Pancreas (tissue), 10 donors: ENCODE results near the gene TATDN2. TPM values are rescaled to one million over a fixed set of nuclear protein-coding genes. Genes with fewer than 3 reads are reported as not detected.
A peak's percentile ranks its signal among the peaks of the same experiment; 100 is the strongest.

Experiments used
- ATAC-seq, 4 donors: fragments of 200-7000 bp; cut with Tn5 transposase; one replicate each; pipeline versions ENCODE4 v1.8.0 to v1.9.1; 2020; ENCODE audit warnings: mild to moderate bottlenecking in 4 of 4, moderate library complexity in 4 of 4
- DNase-seq, 6 donors: peaks; one replicate each; pipeline ENCODE4 v3.0.0-alpha.2; 2020
- FAIRE-seq: peaks from 2 replicates; lab custom pipeline; 2012; peaks lifted over from hg19 to GRCh38; lab: Jason Lieb, UNC
- H3K27ac ChIP-seq, 4 donors: fragments of 200-600 bp; sonication (generic); 1 replicate in 3 of 4; 2 replicates in 1 of 4; pipeline versions ENCODE4 v1.5.0 to v1.8.0; 2020
- H3K27me3 ChIP-seq, 4 donors: fragments of 200-600 bp; one replicate each; pipeline ENCODE4 v1.8.0; 2021
- H3K36me3 ChIP-seq, 3 donors: fragments of 200-600 bp; sonication (generic) in 1 of 3; one replicate each; pipeline versions ENCODE4 v1.5.0 to v1.8.0; 2020 to 2021
- H3K4me1 ChIP-seq, 3 donors: fragments of 200-600 bp; one replicate each; pipeline ENCODE4 v1.8.0; 2021
- H3K4me3 ChIP-seq, 4 donors: fragments of 200-600 bp; sonication (generic) in 2 of 4; one replicate each; pipeline versions ENCODE4 v1.5.0 to v1.8.0; 2020 to 2021
- H3K9me3 ChIP-seq, 4 donors: fragments of 200-600 bp; one replicate each; pipeline ENCODE4 v1.8.0; 2021
- CTCF ChIP-seq, 4 donors: fragments of 200-600 bp; sonication (generic) in 3 of 4; IDR thresholded peaks; one replicate each; pipeline versions ENCODE4 v1.5.0 to v1.8.0; 2021; ENCODE audit warnings: antibody characterized with exemption in 4 of 4
- WGBS, 2 donors: extraction: QIAGEN DNeasy Blood & Tissue Kit; methylation state at CpG; one replicate each; pipeline ENCODE4 v1.1.7; 2013; 5-methylcytosine and 5-hydroxymethylcytosine counted together
- intact Hi-C, 3 donors: fragments of 100-400 bp; cut with DNase I; formaldehyde crosslinking; loops; one replicate each; pipeline versions ENCODE4 v1.11.1 to v1.14.2; 2022
- polyA plus RNA-seq, 2 donors: library from polyadenylated mRNA; stranded (reverse); fragments of 200-250 nt; gene quantifications; one replicate each; pipeline ENCODE4 v1.2.3, GENCODE V29; 2013
- total RNA-seq, 6 donors: library from RNA; stranded (reverse); fragmentation: NEBNext Ultra II Directional in 4 of 6; extraction: Animal tissue kit (Norgen Biotek cat#: 25700) in 4 of 6; gene quantifications; one replicate each; pipeline versions ENCODE4 v1.2.1 to v1.2.4, GENCODE V29; 2021 to 2023
- donor health status: healthy with polysubstance abuse.
- donor health status: DM: no; HTN: no; CAD: no; lungs with moderate emphysema.
- donor health status: DM: no; HTN: no; CAD: no.
- donor health status: control.
- donor health status: control.
- donor health status: Bipolar disorder and iron deficiency.
- donor health status: DM: yes; HTN: yes; CAD: no.
- donor health status: DM: no; HTN: no; CAD: no.
- donor health status: DM: no; HTN: no; CAD: no.
- donor health status: DM: yes; HTN: yes; CAD: no.

TATDN2 gene
- total RNA-seq (10 to 100 TPM; 12.8 to 23.1 (median 16.0) TPM), polyA plus RNA-seq (10 to 100 TPM in 1 of 2 donors, 1 to 10 TPM in 1; 9.2 to 14.9 TPM)

GRCh38 chr3:10248184-10248983, at the start of gene TATDN2:
TATDN2 (plus strand) TSS chr3:10248459; CDS start chr3:10249201, 742 bp downstream.
- H3K4me3 ChIP-seq = peak within 1 kb of the TSS; percentile 84 to 99 (median 92)
- no peaks in the 10 kb centered on the region for H3K9me3 ChIP-seq
- no peaks in the 10 kb centered on the region for H3K27me3 ChIP-seq
- H3K36me3 ChIP-seq = no peaks in the 10 kb centered on the region
- intact Hi-C loops = no loop called here
- DNase-seq (peak; percentile 93 to 98 (median 96)), ATAC-seq (peak; percentile 96 to 98 (median 96)), FAIRE-seq (no peak)
- TF ChIP-seq CTCF (IDR thresholded peaks at IDR 0.05) = no peak
- peaks cover 9 to 15% (median 14%) of the 10 kb centered on the region in 3 donors for H3K4me1 ChIP-seq
- peak within 1 kb of the TSS; percentile 67 to 80 (median 71) for H3K27ac ChIP-seq
- 0 to 1% methylated on average over 60 to 80 of the region's 80 CpGs for WGBS, 2 donors

- peaks cover 4 to 19% (median 7%) of the 10 kb centered on the region in 3 donors for H3K4me1 ChIP-seq
- H3K36me3 ChIP-seq = no peaks in the 10 kb centered on the region
- H3K27me3 ChIP-seq = no peaks in the 10 kb centered on the region
- peak in 3 of 4 donors; percentile 17 to 74 (median 64) for ATAC-seq
- WGBS, 2 donors = 70 to 75% methylated on average over 12 of the region's 12 CpGs
- no peak overlapping the region for H3K4me3 ChIP-seq
- intact Hi-C loops = no loop called here
- no peaks in the 10 kb centered on the region for H3K9me3 ChIP-seq
- peak overlapping the region in 2 of 4 donors; percentile 37 to 50 for H3K27ac ChIP-seq
- DNase-seq = peak in 1 of 6 donors; percentile 39
- no peak for FAIRE-seq
- no peak for TF ChIP-seq CTCF (IDR thresholded peaks at IDR 0.05)
These were observed 49.3 kb upstream of the TATDN2 start for GRCh38 chr3:10198761-10199649.

DNA sequence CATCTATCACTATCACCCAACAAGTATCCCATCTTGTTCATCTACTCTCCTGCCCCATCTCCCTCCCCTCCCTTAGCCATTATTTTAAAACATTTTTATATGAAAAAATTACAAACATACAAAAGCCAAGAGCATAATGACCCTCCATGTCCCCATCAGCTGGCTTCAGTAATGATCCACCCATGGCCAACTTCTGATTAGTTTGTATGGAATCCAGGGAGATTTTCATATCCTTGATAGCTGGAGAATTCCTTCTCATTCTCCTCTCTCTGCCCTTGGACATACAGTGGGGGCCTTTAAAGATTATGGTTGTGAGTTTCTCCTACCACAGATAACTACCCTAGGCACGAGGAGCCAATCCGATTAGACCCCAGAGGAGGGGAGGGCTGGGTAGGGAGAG, 43.3 kb upstream of the TATDN2 start:
- WGBS, 2 donors = 94 to 96% methylated on average over 2 of the region's 2 CpGs
- Histone ChIP-seq H3K27me3 (no peaks in the 10 kb centered on the region), H3K36me3 (no peaks in the 10 kb centered on the region), H3K27ac (peak overlapping the region in 2 of 4 donors; percentile 33 to 66), H3K4me3 (no peak overlapping the region), H3K4me1 (peaks cover 10 to 19% (median 15%) of the 10 kb centered on the region in 3 donors), H3K9me3 (no peaks in the 10 kb centered on the region)
- no peak for DNase-seq
- no peak for ATAC-seq
- no peak for FAIRE-seq
- intact Hi-C loops = no loop called here
- no peak for TF ChIP-seq CTCF (IDR thresholded peaks at IDR 0.05)

DNA sequence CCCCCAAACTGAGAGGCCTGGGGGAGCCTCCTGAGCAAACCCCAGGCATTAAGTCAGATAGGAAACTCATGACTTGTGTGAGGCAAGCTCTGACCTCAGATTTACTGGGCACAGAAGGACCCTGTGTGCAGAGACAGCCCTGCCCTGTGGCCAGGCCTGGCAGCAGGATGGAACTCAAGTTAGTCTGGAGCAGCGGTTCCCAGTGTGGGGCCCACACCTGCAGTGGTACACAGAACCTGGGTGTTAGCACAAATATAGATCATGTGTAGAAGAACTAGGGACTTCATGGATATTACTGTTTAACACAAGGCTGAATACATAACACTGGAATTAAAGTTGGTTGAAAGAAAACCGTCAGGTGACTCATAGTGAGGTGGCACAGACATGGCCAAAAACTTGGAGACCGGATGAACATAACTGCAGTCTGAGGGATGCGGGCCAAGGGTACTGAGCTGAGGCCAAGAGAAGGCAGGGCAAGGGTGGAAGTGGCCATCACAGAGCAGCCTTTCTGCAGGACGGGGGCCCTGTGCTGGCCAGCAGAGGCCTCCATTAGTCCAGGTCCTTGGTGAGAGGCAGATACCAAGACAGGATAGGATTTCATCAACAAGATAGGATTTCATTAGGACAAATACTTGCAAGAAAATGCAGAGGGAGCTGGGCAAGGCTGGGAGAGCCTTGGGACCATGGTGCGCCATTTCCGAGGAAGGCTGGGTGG, 42.7 kb upstream of the TATDN2 start:
- intact Hi-C loops = no loop called here
- Histone ChIP-seq H3K9me3 (no peaks in the 10 kb centered on the region), H3K27ac (peak overlapping the region in 2 of 4 donors; percentile 33 to 66), H3K4me1 (peaks cover 10 to 19% (median 15%) of the 10 kb centered on the region in 3 donors), H3K27me3 (no peaks in the 10 kb centered on the region), H3K36me3 (no peaks in the 10 kb centered on the region), H3K4me3 (no peak overlapping the region)
- FAIRE-seq (no peak), DNase-seq (peak in 1 of 6 donors; percentile 40), ATAC-seq (peak in 3 of 4 donors; percentile 24 to 50 (median 50))
- 86 to 92% methylated on average over 7 of the region's 7 CpGs for WGBS, 2 donors
- no peak for TF ChIP-seq CTCF (IDR thresholded peaks at IDR 0.05)
